Gastrocnemius medialis (tissue), 4 donors: ENCODE results near the gene FAHD2A. TPM values are rescaled to one million over a fixed set of nuclear protein-coding genes. Genes with fewer than 3 reads are reported as not detected.
A peak's percentile ranks its signal among the peaks of the same experiment; 100 is the strongest.
"Not testable (repeated sequence)": the region's sequence is repeated elsewhere in the genome, so short reads cannot be mapped to it uniquely, and the experiment has no call there.

Experiments
- ATAC-seq, 2 donors: fragments of 150-250 bp; one replicate each; pipeline ENCODE4 v1.9.1; 2016
- DNase-seq, 2 donors: peaks; one replicate each; pipeline ENCODE4 v3.0.0-alpha.2; 2019
- H3K27ac ChIP-seq, 4 donors: fragments of 200-600 bp; sonication (generic); 1 replicate in 1 of 4; 2 replicates in 3 of 4; pipeline ENCODE4 v1.5.1; 2016 to 2018; ENCODE audit warnings: mild to moderate bottlenecking in 2 of 4, moderate library complexity in 1 of 4
- H3K27me3 ChIP-seq, 3 donors: fragments of 200-600 bp; sonication (generic) in 2 of 3; 1 replicate in 1 of 3; 2 replicates in 2 of 3; pipeline versions ENCODE4 v1.5.1 to v1.6.0; 2016 to 2019; ENCODE audit warnings: mild to moderate bottlenecking in 1 of 3, moderate library complexity in 1 of 3
- H3K36me3 ChIP-seq, 2 donors: fragments of 200-600 bp; sonication (generic) in 1 of 2; one replicate each; pipeline ENCODE4 v1.5.1; 2017 to 2018
- H3K4me1 ChIP-seq, 2 donors: fragments of 200-600 bp; sonication (generic) in 1 of 2; one replicate each; pipeline ENCODE4 v1.5.1; 2016 to 2017; ENCODE audit warnings: mild to moderate bottlenecking in 2 of 2
- H3K4me3 ChIP-seq, 4 donors: fragments of 200-600 bp; sonication (generic) in 3 of 4; 1 replicate in 1 of 4; 2 replicates in 3 of 4; pipeline ENCODE4 v1.5.1; 2016 to 2019; ENCODE audit warnings: mild to moderate bottlenecking in 2 of 4
- H3K9me3 ChIP-seq, 3 donors: fragments of 200-600 bp; sonication (generic) in 2 of 3; 1 replicate in 1 of 3; 2 replicates in 2 of 3; pipeline ENCODE4 v1.5.1; 2016 to 2019
- CTCF ChIP-seq, 5 experiments: fragments of 450-650 bp in 3 of 5; fragments of 200-600 bp in 2 of 5; sonication (generic) in 2 of 5; IDR thresholded peaks in 4 of 5; conservative IDR thresholded peaks in 1 of 5; 1 replicate in 4 of 5; 2 replicates in 1 of 5; pipeline ENCODE4 v1.5.1; 2016 to 2019; ENCODE audit warnings: antibody characterized with exemption in 5 of 5, mild to moderate bottlenecking in 3 of 5, moderate library complexity in 3 of 5
- in situ Hi-C, 4 donors: fragments of 200-750 bp; cut with MboI; loops; one replicate each; pipeline versions ENCODE4 v1.15.0 to v1.8.0; 2017; ENCODE audit warnings: low sequenced_read_pairs in 4 of 4
- intact Hi-C: fragments of 100-400 bp; cut with DNase I; formaldehyde crosslinking; loops from one replicate; pipeline ENCODE4 v1.15.1; 2023; ENCODE audit warnings: low total_unique reads
- total RNA-seq, 4 donors: library from RNA; depleted of rRNA; stranded (reverse); fragments of >200 nt; gene quantifications; one replicate each; pipeline versions ENCODE4 v1.1.0 to v1.2.3, GENCODE V29; 2016

Gene FAHD2A
- total RNA-seq, 4 donors from 2014 or later, result 18.4 to 28.3 (median 27.0) TPM

- ATAC-seq, result peak; percentile 53 to 54
- H3K27ac ChIP-seq, result peak overlapping the region; percentile 85 to 96 (median 90)
These were observed 755 bp downstream of the FAHD2A start for GRCh38 chr2:95403204-95403721.

GRCh38 chr2:95403824-95404223 is 1.3 kb downstream of the FAHD2A start:
- Histone ChIP-seq H3K4me1 (peaks cover 12 to 18% of the 10 kb centered on the region in 2 donors), H3K4me3 (peak overlapping the region in 3 of 4 donors; percentile 90 to 99 (median 96)), H3K27ac (peak overlapping the region in 3 of 4 donors; percentile 85 to 92 (median 87))
- H3K36me3 ChIP-seq, H3K27me3 ChIP-seq, ATAC-seq, H3K9me3 ChIP-seq, DNase-seq, in situ Hi-C loops: not testable (repeated sequence)
- intact Hi-C loops, result loop anchor here (2.0 to 5.0 kb wide), 2 partner anchors 59 to 323 kb away; no protein-coding TSS in a partner anchor

More at GRCh38 chr2:95403204-95403721, 755 bp downstream of the FAHD2A start:
- H3K36me3 ChIP-seq, in situ Hi-C loops, H3K9me3 ChIP-seq, H3K27me3 ChIP-seq: not testable (repeated sequence)
- DNase-seq, result peak in 1 of 2 donors; percentile 35
- intact Hi-C loops, result loop anchor here (2.0 to 5.0 kb wide), 2 partner anchors 58 to 324 kb away; no protein-coding TSS in a partner anchor
- H3K4me3 ChIP-seq, result peak overlapping the region; percentile 90 to 99 (median 96)
- TF ChIP-seq CTCF (IDR thresholded peaks at IDR 0.05 in 4 of 5, conservative IDR thresholded peaks at IDR 0.05 in 1 of 5), result peak in 1 of 5 experiments; percentile 32
- peaks cover 12 to 18% of the 10 kb centered on the region in 2 donors for H3K4me1 ChIP-seq

GRCh38 chr2:95404676-95405075 is 2.2 kb downstream of the FAHD2A start:
- intact Hi-C loops, result loop anchor here (5.0 kb wide), 1 partner anchor 323 kb away; no protein-coding TSS in a partner anchor
- H3K4me1 ChIP-seq, result peaks cover 12 to 18% of the 10 kb centered on the region in 2 donors
- H3K36me3 ChIP-seq, H3K27ac ChIP-seq, DNase-seq, in situ Hi-C loops, H3K9me3 ChIP-seq, H3K4me3 ChIP-seq, ATAC-seq, H3K27me3 ChIP-seq: not testable (repeated sequence)

- DNase-seq, intact Hi-C loops: not testable (repeated sequence)
These were observed 8.7 kb downstream of the FAHD2A start for GRCh38 chr2:95411239-95411638.

GRCh38 chr2:95414015-95414594 is 11.6 kb downstream of the FAHD2A start:
- H3K4me1 ChIP-seq, H3K27ac ChIP-seq, H3K4me3 ChIP-seq, H3K36me3 ChIP-seq, intact Hi-C loops, H3K27me3 ChIP-seq, in situ Hi-C loops, H3K9me3 ChIP-seq: not testable (repeated sequence)
- TF ChIP-seq CTCF (IDR thresholded peaks at IDR 0.05 in 4 of 5, conservative IDR thresholded peaks at IDR 0.05 in 1 of 5), result peak; percentile 25 to 83 (median 65)
- DNase-seq (peak; percentile 23 to 59), ATAC-seq (peak; percentile 72 to 85)

More at GRCh38 chr2:95411239-95411638, 8.7 kb downstream of the FAHD2A start:
- H3K9me3 ChIP-seq, in situ Hi-C loops, ATAC-seq, H3K36me3 ChIP-seq, H3K4me1 ChIP-seq, H3K27me3 ChIP-seq, H3K4me3 ChIP-seq, H3K27ac ChIP-seq: not testable (repeated sequence)

- DNase-seq, H3K4me3 ChIP-seq, H3K27me3 ChIP-seq, H3K27ac ChIP-seq, H3K36me3 ChIP-seq, intact Hi-C loops, in situ Hi-C loops, ATAC-seq, H3K9me3 ChIP-seq, H3K4me1 ChIP-seq: not testable (repeated sequence)
These were observed 12.6 kb downstream of the FAHD2A start for GRCh38 chr2:95415138-95415537.

- H3K36me3 ChIP-seq, H3K4me1 ChIP-seq, in situ Hi-C loops, intact Hi-C loops, H3K27ac ChIP-seq, H3K4me3 ChIP-seq, DNase-seq, H3K27me3 ChIP-seq, H3K9me3 ChIP-seq, ATAC-seq: not testable (repeated sequence)
These were observed 13.1 kb downstream of the FAHD2A start for GRCh38 chr2:95415561-95415960.

- ATAC-seq, in situ Hi-C loops, H3K27me3 ChIP-seq, intact Hi-C loops, H3K9me3 ChIP-seq, H3K27ac ChIP-seq, DNase-seq, H3K4me1 ChIP-seq, H3K4me3 ChIP-seq, H3K36me3 ChIP-seq: not testable (repeated sequence)
These were observed 24.8 kb downstream of the FAHD2A start for GRCh38 chr2:95427196-95427867.

GRCh38 chr2:95429748-95430467 is 27.4 kb downstream of the FAHD2A start:
- DNase-seq, H3K27ac ChIP-seq, H3K4me1 ChIP-seq, in situ Hi-C loops, H3K36me3 ChIP-seq, H3K4me3 ChIP-seq, intact Hi-C loops, H3K9me3 ChIP-seq, ATAC-seq, H3K27me3 ChIP-seq: not testable (repeated sequence)
